Loucy (cell line): ENCODE measurements around the gene ZBED1.

Experiments used
- H2AFZ ChIP-seq: fragments of 200-600 bp; sonication (generic); 2 replicates; pipeline ENCODE4 v1.6.0; 2016; ENCODE audit warnings: antibody characterized with exemption, mild to moderate bottlenecking, low read length, moderate library complexity
- H3F3A ChIP-seq: fragments of 200-600 bp; 2 replicates; pipeline ENCODE4 v1.6.0; 2016; ENCODE audit warnings: antibody characterized with exemption, low read depth, mild to moderate bottlenecking
- H3K27me3 ChIP-seq: fragments of 200-600 bp; sonication (generic); 2 replicates; pipeline ENCODE4 v1.6.1; 2014; ENCODE audit warnings: low read length, mild to moderate bottlenecking; ENCODE audit not compliant: insufficient read depth, poor library complexity, severe bottlenecking
- H3K36me3 ChIP-seq: fragments of 200-600 bp; sonication (generic); 2 replicates; pipeline ENCODE4 v1.6.1; 2016; ENCODE audit warnings: low read length; ENCODE audit not compliant: insufficient read depth
- H3K4me1 ChIP-seq: fragments of 200-600 bp; sonication (generic); 2 replicates; pipeline ENCODE4 v1.5.1; 2014; ENCODE audit warnings: low read length, mild to moderate bottlenecking; ENCODE audit not compliant: insufficient read depth, poor library complexity, severe bottlenecking
- H3K4me2 ChIP-seq: fragments of 200-600 bp; sonication (generic); 2 replicates; pipeline ENCODE4 v1.6.0; 2014; ENCODE audit warnings: antibody characterized with exemption, low read length, low read depth, mild to moderate bottlenecking; ENCODE audit not compliant: poor library complexity, severe bottlenecking
- H3K4me3 ChIP-seq: fragments of 200-600 bp; sonication (generic); 2 replicates; pipeline ENCODE4 v1.5.1; 2014; ENCODE audit warnings: low read length, mild to moderate bottlenecking, mixed read lengths; ENCODE audit not compliant: poor library complexity, severe bottlenecking
- H3K79me2 ChIP-seq: fragments of 200-600 bp; sonication (generic); 2 replicates; pipeline ENCODE4 v1.6.1; 2014; ENCODE audit warnings: low read length; ENCODE audit not compliant: insufficient read depth
- H3K9ac ChIP-seq: fragments of 200-600 bp; sonication (generic); 2 replicates; pipeline ENCODE4 v1.6.0; 2014; ENCODE audit warnings: mild to moderate bottlenecking, low read depth, low read length, moderate library complexity; ENCODE audit not compliant: poor library complexity, severe bottlenecking
- H3K9me2 ChIP-seq: fragments of 200-600 bp; sonication (generic); replicated peaks from 2 replicates; pipeline ENCODE4 v1.6.1; 2016; ENCODE audit warnings: low read depth, low read length, mixed read lengths
- H3K9me3 ChIP-seq: fragments of 200-600 bp; sonication (generic); 2 replicates; pipeline ENCODE4 v1.6.1; 2014; ENCODE audit warnings: mild to moderate bottlenecking, antibody characterized with exemption, low read length, low read depth; ENCODE audit not compliant: insufficient read depth
- H4K20me1 ChIP-seq: fragments of 200-600 bp; sonication (generic); 2 replicates; pipeline ENCODE4 v1.6.0; 2014; ENCODE audit warnings: antibody characterized with exemption, low read length, mild to moderate bottlenecking; ENCODE audit not compliant: insufficient read depth, poor library complexity, severe bottlenecking
- CTCF ChIP-seq: fragments of 200-600 bp; sonication (generic); conservative IDR thresholded peaks from 2 replicates; pipeline ENCODE4 v1.5.1; 2014; ENCODE audit warnings: mild to moderate bottlenecking, antibody characterized with exemption, low read length
- EZH2phosphoT487 ChIP-seq: fragments of 200-600 bp; IDR thresholded peaks from 2 replicates; pipeline ENCODE4 v1.6.1; 2018; ENCODE audit warnings: antibody characterized with exemption, mild to moderate bottlenecking, moderate library complexity, borderline replicate concordance

Gene ZBED1

GRCh38 chrX:2452799-2453198 lies 48.0 kb downstream of the ZBED1 start:
- Histone ChIP-seq H3F3A (no peaks in the 10 kb centered on the region), H3K4me2 (no peak overlapping the region), H3K4me3 (no peak overlapping the region), H3K4me1 (no peaks in the 10 kb centered on the region), H3K36me3 (no peaks in the 10 kb centered on the region), H3K9ac (no peak overlapping the region), H3K9me3 (no peaks in the 10 kb centered on the region), H2AFZ (no peak overlapping the region), H4K20me1 (no peaks in the 10 kb centered on the region), H3K9me2 (no peaks in the 10 kb centered on the region), H3K27me3 (no peaks in the 10 kb centered on the region), H3K79me2 (no peaks in the 10 kb centered on the region)
- TF ChIP-seq CTCF (no peak), EZH2phosphoT487 (no peak)

DNA sequence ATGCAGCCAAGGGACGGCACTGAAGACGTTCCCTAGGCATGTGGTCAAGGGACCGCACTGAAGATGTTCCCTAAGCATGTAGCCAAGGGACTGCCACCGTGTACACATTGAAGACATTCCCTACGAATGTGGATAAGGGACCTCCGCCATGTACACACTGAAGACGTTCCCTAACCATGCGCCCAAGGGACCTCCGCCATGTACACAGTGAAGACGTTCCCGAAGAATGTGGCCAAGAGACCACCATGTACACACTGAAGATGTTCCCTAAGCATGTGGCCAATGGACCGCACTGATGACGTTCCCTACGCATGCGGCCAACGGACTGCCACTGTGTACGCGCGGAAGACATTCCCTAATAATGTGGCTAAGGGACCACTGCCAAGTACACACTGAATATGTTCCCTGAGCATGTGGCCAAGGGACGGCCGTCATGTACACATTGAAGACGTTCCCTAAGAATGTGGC lies 48.4 kb downstream of the ZBED1 start:
- TF ChIP-seq EZH2phosphoT487, result no peak
- no peak for TF ChIP-seq CTCF
- H3K79me2 ChIP-seq, result no peaks in the 10 kb centered on the region
- no peak overlapping the region for H2AFZ ChIP-seq
- H3K4me3 ChIP-seq, result no peak overlapping the region
- H3K4me1 ChIP-seq, result no peaks in the 10 kb centered on the region
- H3K36me3 ChIP-seq, result no peaks in the 10 kb centered on the region
- H3K9me2 ChIP-seq, result no peaks in the 10 kb centered on the region
- no peaks in the 10 kb centered on the region for H3K9me3 ChIP-seq
- no peak overlapping the region for H3K9ac ChIP-seq
- no peaks in the 10 kb centered on the region for H3F3A ChIP-seq
- H3K27me3 ChIP-seq, result no peaks in the 10 kb centered on the region
- no peaks in the 10 kb centered on the region for H4K20me1 ChIP-seq
- H3K4me2 ChIP-seq, result no peak overlapping the region

- Histone ChIP-seq H3F3A (no peaks in the 10 kb centered on the region), H3K4me2 (no peak overlapping the region), H3K4me3 (no peak overlapping the region), H2AFZ (no peak overlapping the region), H3K4me1 (no peaks in the 10 kb centered on the region), H3K9ac (no peak overlapping the region), H3K36me3 (no peaks in the 10 kb centered on the region), H4K20me1 (no peaks in the 10 kb centered on the region), H3K9me2 (no peaks in the 10 kb centered on the region), H3K9me3 (no peaks in the 10 kb centered on the region), H3K27me3 (no peaks in the 10 kb centered on the region), H3K79me2 (no peaks in the 10 kb centered on the region)
- TF ChIP-seq EZH2phosphoT487, result no peak
- no peak for TF ChIP-seq CTCF
Measured at GRCh38 chrX:2451501-2452316, 49.1 kb downstream of the ZBED1 start.
